Hippocampal formation (tissue), 2 donors: ENCODE measurements around the gene ONECUT3.
A peak's percentile ranks its signal among the peaks of the same experiment; 100 is the strongest.
"Not testable (repeated sequence)": the region's sequence is repeated elsewhere in the genome, so short reads cannot be mapped to it uniquely, and the experiment has no call there.

Source experiments
- DNase-seq, 2 donors: peaks; one replicate each; lab custom pipeline; 2025; lab: John Stamatoyannopoulos, UW

ONECUT3 gene

GRCh38 chr19:1794424-1795172 lies 41.3 kb downstream of the ONECUT3 start:
- DNase-seq: no peak

- DNase-seq: no peak
Measured at GRCh38 chr19:1796395-1797142, 43.3 kb downstream of the ONECUT3 start.

GRCh38 chr19:1797313-1797712 lies 44.0 kb downstream of the ONECUT3 start:
- DNase-seq: not testable (repeated sequence)

- no peak for DNase-seq
Measured at GRCh38 chr19:1799695-1800342, 46.5 kb downstream of the ONECUT3 start.

GRCh38 chr19:1804858-1805257 lies 51.6 kb downstream of the ONECUT3 start:
- DNase-seq: no peak

- no peak for DNase-seq
Measured at GRCh38 chr19:1805401-1806183, 52.3 kb downstream of the ONECUT3 start.

GRCh38 chr19:1806184-1807029 lies 53.1 kb downstream of the ONECUT3 start:
- no peak for DNase-seq

GRCh38 chr19:1807030-1807694 lies 53.9 kb downstream of the ONECUT3 start:
- DNase-seq: no peak

- no peak for DNase-seq
Measured at GRCh38 chr19:1807695-1808394, 54.5 kb downstream of the ONECUT3 start.

- DNase-seq: no peak
Measured at GRCh38 chr19:1808395-1808731, 55.1 kb downstream of the ONECUT3 start.

GRCh38 chr19:1809678-1810077 lies 56.4 kb downstream of the ONECUT3 start:
- DNase-seq: no peak

- DNase-seq: no peak
Measured at GRCh38 chr19:1810439-1811160, 57.3 kb downstream of the ONECUT3 start.

GRCh38 chr19:1811472-1811894 lies 58.2 kb downstream of the ONECUT3 start:
- DNase-seq: no peak

- no peak for DNase-seq
Measured at GRCh38 chr19:1811942-1812425, 58.7 kb downstream of the ONECUT3 start, which contains the start of gene ATP8B3. Gene ATP8B3, minus strand, starts transcription at chr19:1812276. Its CDS starts 540 bp downstream, at chr19:1811736.

- DNase-seq: peak; percentile 23 to 73
Measured at GRCh38 chr19:1812426-1813191, 59.3 kb downstream of the ONECUT3 start.

GRCh38 chr19:1813192-1814182 lies 60.2 kb downstream of the ONECUT3 start:
- DNase-seq: no peak

GRCh38 chr19:1814391-1814790 lies 61.1 kb downstream of the ONECUT3 start:
- DNase-seq: no peak
